Panc1 (cell line): ENCODE data around the gene MMAB. TPM values are rescaled to one million over a fixed set of nuclear protein-coding genes. Genes with fewer than 3 reads are reported as not detected.

Source experiments
- ATAC-seq: fragments of 200-7000 bp; cut with Tn5 transposase; 2 replicates; pipeline ENCODE4 v1.9.1; 2020; ENCODE audit warnings: mild to moderate bottlenecking, moderate library complexity
- BruUV-seq: library from RNA; stranded (reverse); fragments of 400-500 nt; replicated peaks from 2 replicates; lab custom pipeline; 2021; lab: Mats Ljungman, UMichigan
- CTCF ChIA-PET: fragments of 300-600 bp; sonication (Branson Sonifier 250); formaldehyde crosslinking; loops from one replicate; lab custom pipeline; 2022; ENCODE audit warnings: antibody characterized with exemption; lab: Charles Lee
- POLR2A ChIA-PET: fragments of 300-600 bp; sonication (Branson Sonifier 250); formaldehyde crosslinking; loops from one replicate; lab custom pipeline; 2022; ENCODE audit warnings: antibody characterized with exemption; lab: Charles Lee
- DNase-seq: peaks from one replicate; pipeline ENCODE4 v3.0.0-alpha.2; 2010; ENCODE audit warnings: low read depth, low spot score
- H3K27ac ChIP-seq: 2 replicates; pipeline ENCODE4 v1.5.1; 2011; ENCODE audit warnings: mild to moderate bottlenecking, low read length, inconsistent platforms
- H3K27me3 ChIP-seq: fragments of 200-500 bp; sonication (Bioruptor generic); 2 replicates; pipeline ENCODE4 v1.6.0; 2014; ENCODE audit warnings: low read length, inconsistent platforms; ENCODE audit not compliant: control insufficient read depth, insufficient read depth
- H3K36me3 ChIP-seq: fragments of 200-500 bp; sonication (Bioruptor generic); 2 replicates; pipeline ENCODE4 v1.5.1; 2014; ENCODE audit warnings: inconsistent platforms, mild to moderate bottlenecking, low read length, moderate library complexity; ENCODE audit not compliant: control insufficient read depth, insufficient read depth
- H3K4me1 ChIP-seq: 2 replicates; pipeline ENCODE4 v1.5.1; 2011; ENCODE audit warnings: inconsistent platforms, mild to moderate bottlenecking, low read length, moderate library complexity; ENCODE audit not compliant: control insufficient read depth, insufficient read depth
- H3K4me3 ChIP-seq, 2 experiments: 2 replicates each; pipeline ENCODE4 v1.5.1; 2011 to 2012; ENCODE audit warnings: low read depth in 2 of 2, low read length in 2 of 2, mild to moderate bottlenecking in 2 of 2, inconsistent platforms in 1 of 2, moderate library complexity in 1 of 2
- H3K9me3 ChIP-seq: fragments of 200-500 bp; sonication (Bioruptor generic); 2 replicates; pipeline ENCODE4 v1.5.1; 2014; ENCODE audit warnings: low read depth, mild to moderate bottlenecking, inconsistent platforms, low read length, moderate library complexity; ENCODE audit not compliant: control insufficient read depth, insufficient read depth
- CTCF ChIP-seq: fragments of 450-650 bp; IDR thresholded peaks from 2 replicates; pipeline ENCODE4 v1.5.1; 2017; ENCODE audit warnings: mild to moderate bottlenecking
- POLR2AphosphoS5 ChIP-seq: IDR thresholded peaks from 2 replicates; pipeline ENCODE4 v1.6.1; 2012; ENCODE audit warnings: mild to moderate bottlenecking, low read depth, low read length, moderate library complexity
- REST ChIP-seq, 2 experiments: IDR thresholded peaks; 2 replicates each; pipeline ENCODE4 v1.6.1; 2011 to 2012; ENCODE audit warnings: low read depth in 2 of 2, control low read depth in 1 of 2, low read length in 1 of 2, mild to moderate bottlenecking in 1 of 2, moderate library complexity in 1 of 2; ENCODE audit not compliant: insufficient read depth in 1 of 2
- SIN3A ChIP-seq: IDR thresholded peaks from 2 replicates; pipeline ENCODE4 v1.6.1; 2012; ENCODE audit warnings: low read depth, mild to moderate bottlenecking, low read length, moderate library complexity, borderline replicate concordance; ENCODE audit not compliant: insufficient read depth
- TCF7L2 ChIP-seq: IDR thresholded peaks from 2 replicates; pipeline ENCODE4 v1.6.1; 2011; ENCODE audit warnings: mild to moderate bottlenecking, low read depth, low read length, inconsistent platforms
- in situ Hi-C: cut with HindIII; loops from 2 replicates; pipeline ENCODE4 v1.10.0; 2016; ENCODE audit warnings: low sequenced_read_pairs, low pct_unique_long_range_greater_than_20kb
- intact Hi-C: fragments of 100-400 bp; cut with micrococcal nuclease; formaldehyde crosslinking; loops from one replicate; pipeline ENCODE4 v1.10.0; 2022; ENCODE audit not compliant: unreplicated experiment
- total RNA-seq: library from RNA; stranded (reverse); gene quantifications from one replicate; pipeline ENCODE4 v1.2.1, GENCODE V29; 2021; ENCODE audit not compliant: unreplicated experiment

The MMAB gene
- total RNA-seq, 1 experiment from 2014 or later, result 58.6 TPM

- in situ Hi-C loops, result no loop called here
- Histone ChIP-seq H3K4me3 (no peak overlapping the region), H3K9me3 (no peaks in the 10 kb centered on the region), H3K27ac (no peak overlapping the region), H3K36me3 (no peaks in the 10 kb centered on the region; the same call in 1 of the 2 replicates), H3K4me1 (no peaks in the 10 kb centered on the region), H3K27me3 (no peaks in the 10 kb centered on the region)
- POLR2A ChIA-PET, result no interaction called here
- no peak for DNase-seq
- TF ChIP-seq POLR2AphosphoS5, result no peak
- TF ChIP-seq CTCF, result no peak
- TF ChIP-seq TCF7L2, result no peak
- no peak for TF ChIP-seq SIN3A
- TF ChIP-seq REST (IDR thresholded peaks at IDR 0.05; ENCODE audit: insufficient read depth in 1 of 2, low read depth in 2 of 2, low read length in 1 of 2), result no peak
- BruUV-seq, result no TSS peak
- ATAC-seq, result no peak
- CTCF ChIA-PET, result no interaction called here
- intact Hi-C loops, result no loop called here
Observed at GRCh38 chr12:109523504-109523903, 49.8 kb downstream of the MMAB start.

- intact Hi-C loops, result no loop called here
- DNase-seq (no peak), ATAC-seq (no peak)
- ChIA-PET CTCF (no interaction called here), POLR2A (no interaction called here)
- Histone ChIP-seq H3K27ac (no peak overlapping the region), H3K27me3 (no peaks in the 10 kb centered on the region), H3K9me3 (no peaks in the 10 kb centered on the region), H3K36me3 (no peaks in the 10 kb centered on the region; the same call in 1 of the 2 replicates), H3K4me1 (no peaks in the 10 kb centered on the region), H3K4me3 (no peak overlapping the region)
- in situ Hi-C loops, result no loop called here
- BruUV-seq, result no TSS peak
- TF ChIP-seq CTCF, result no peak
- no peak for TF ChIP-seq SIN3A
- no peak for TF ChIP-seq REST (IDR thresholded peaks at IDR 0.05; ENCODE audit: insufficient read depth in 1 of 2, low read depth in 2 of 2, low read length in 1 of 2)
- TF ChIP-seq TCF7L2, result no peak
Observed at GRCh38 chr12:109523071-109523470, 50.2 kb downstream of the MMAB start.
